ENCODE data around the gene ACIN1. TPM values are rescaled to one million over a fixed set of nuclear protein-coding genes. Genes with fewer than 3 reads are reported as not detected.

Gene ACIN1
- total RNA-seq, 4 donors from 2014 or later, result 96.5 to 143 (median 108) TPM

GRCh38 chr14:23055147-23055550, 39.8 kb downstream of the ACIN1 start:
- TF ChIP-seq POLR2A (IDR thresholded peaks at IDR 0.05), result no peak
- no peak for TF ChIP-seq EP300 (IDR thresholded peaks at IDR 0.05)
- no peak for DNase-seq (ENCODE audit: low spot score in 2 of 2)
- Histone ChIP-seq H3K9me3 (no peaks in the 10 kb centered on the region), H3K36me3 (peaks cover 0 to 16% (median 5%) of the 10 kb centered on the region in 3 donors), H3K4me3 (no peak overlapping the region), H3K27ac (no peak overlapping the region), H3K4me1 (peaks cover 0 to 23% (median 7%) of the 10 kb centered on the region in 4 donors), H3K27me3 (no peaks in the 10 kb centered on the region)
- 94 to 97% methylated on average over 12 of the region's 12 CpGs for WGBS, 2 donors

- Histone ChIP-seq H3K27ac (no peak overlapping the region), H3K9me3 (no peaks in the 10 kb centered on the region), H3K4me3 (no peak overlapping the region), H3K36me3 (peaks cover 0 to 7% (median 3%) of the 10 kb centered on the region in 3 donors), H3K4me1 (peaks cover 0 to 23% (median 7%) of the 10 kb centered on the region in 4 donors), H3K27me3 (no peaks in the 10 kb centered on the region)
- 70 to 90% methylated on average over 9 to 13 of the region's 17 CpGs for WGBS, 2 donors
- DNase-seq (ENCODE audit: low spot score in 2 of 2), result no peak
- TF ChIP-seq CTCF (IDR thresholded peaks at IDR 0.05) (peak in 2 of 5 experiments; percentile 8 to 12), EP300 (IDR thresholded peaks at IDR 0.05) (no peak)
These were observed 40.7 kb downstream of the ACIN1 start for GRCh38 chr14:23054000-23054811.

DNA sequence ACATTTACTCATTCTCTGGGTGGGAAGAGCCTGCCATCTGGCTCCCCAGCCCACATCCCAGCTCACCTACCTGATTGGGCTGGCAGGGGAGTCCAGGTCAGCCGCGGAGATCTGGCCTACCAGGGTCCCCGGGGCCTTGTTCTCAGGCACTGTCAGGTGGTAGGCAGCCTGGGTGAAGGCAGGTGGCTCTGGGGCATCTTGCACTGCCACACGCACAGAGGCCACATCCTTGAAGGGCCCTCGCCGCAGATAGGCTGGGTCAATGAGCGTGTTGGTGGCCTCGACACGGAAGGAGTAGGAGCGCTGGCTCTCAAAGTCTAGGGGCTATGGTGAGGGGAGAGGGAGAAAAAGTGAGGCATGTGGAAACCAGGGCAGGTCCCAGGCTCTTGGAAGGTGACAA, 41.5 kb downstream of the ACIN1 start:
- TF ChIP-seq CTCF (IDR thresholded peaks at IDR 0.05) (no peak), EP300 (IDR thresholded peaks at IDR 0.05) (no peak), POLR2A (IDR thresholded peaks at IDR 0.05) (no peak)
- 89 to 97% methylated on average over 10 of the region's 10 CpGs for WGBS, 2 donors
- Histone ChIP-seq H3K9me3 (no peaks in the 10 kb centered on the region), H3K27me3 (no peaks in the 10 kb centered on the region), H3K4me1 (peaks cover 0 to 23% (median 7%) of the 10 kb centered on the region in 4 donors), H3K4me3 (no peak overlapping the region), H3K36me3 (no peaks in the 10 kb centered on the region), H3K27ac (no peak overlapping the region)
- DNase-seq (ENCODE audit: low spot score in 2 of 2), result no peak

GRCh38 chr14:23052671-23053070, 42.3 kb downstream of the ACIN1 start:
- H3K36me3 ChIP-seq, result no peaks in the 10 kb centered on the region
- H3K9me3 ChIP-seq, result no peaks in the 10 kb centered on the region
- TF ChIP-seq EP300 (IDR thresholded peaks at IDR 0.05) (no peak), POLR2A (IDR thresholded peaks at IDR 0.05) (no peak), CTCF (IDR thresholded peaks at IDR 0.05) (no peak)
- peaks cover 0 to 17% (median 7%) of the 10 kb centered on the region in 4 donors for H3K4me1 ChIP-seq
- DNase-seq (ENCODE audit: low spot score in 2 of 2), result no peak
- H3K4me3 ChIP-seq, result no peak overlapping the region
- H3K27ac ChIP-seq, result no peak overlapping the region
- 73 to 74% methylated on average over 3 of the region's 3 CpGs for WGBS, 2 donors
- no peaks in the 10 kb centered on the region for H3K27me3 ChIP-seq

GRCh38 chr14:23052182-23052623, 42.7 kb downstream of the ACIN1 start:
- H3K27me3 ChIP-seq, result no peaks in the 10 kb centered on the region
- WGBS, 2 donors, result 61 to 63% methylated on average over 4 to 14 of the region's 14 CpGs
- H3K27ac ChIP-seq, result no peak overlapping the region
- H3K36me3 ChIP-seq, result no peaks in the 10 kb centered on the region
- TF ChIP-seq EP300 (IDR thresholded peaks at IDR 0.05) (no peak), POLR2A (IDR thresholded peaks at IDR 0.05) (no peak), CTCF (IDR thresholded peaks at IDR 0.05) (no peak)
- no peak for DNase-seq (ENCODE audit: low spot score in 2 of 2)
- H3K9me3 ChIP-seq, result no peaks in the 10 kb centered on the region
- H3K4me1 ChIP-seq, result peaks cover 0 to 15% (median 7%) of the 10 kb centered on the region in 4 donors
- H3K4me3 ChIP-seq, result no peak overlapping the region

All from tibial nerve (tissue), 4 donors.